SW 1271 (cell line): Measurements from ENCODE around the gene KSR1.
"Not testable (repeated sequence)": the region's sequence is repeated elsewhere in the genome, so short reads cannot be mapped to it uniquely, and the experiment has no call there.

Source experiments
- DNase-seq, 2 experiments: peaks; one replicate each; lab custom pipeline; 2025; lab: John Stamatoyannopoulos, UW

The KSR1 gene

GRCh38 chr17:27426471-27426870, 29.8 kb upstream of the KSR1 start:
- not testable (repeated sequence) for DNase-seq

- not testable (repeated sequence) for DNase-seq
Measured at GRCh38 chr17:27427166-27427862, 28.9 kb upstream of the KSR1 start.

- DNase-seq, result no peak
Measured at GRCh38 chr17:27428781-27429505, 27.3 kb upstream of the KSR1 start.

GRCh38 chr17:27429666-27430382, 26.4 kb upstream of the KSR1 start:
- no peak for DNase-seq

GRCh38 chr17:27430383-27430840, 25.8 kb upstream of the KSR1 start:
- DNase-seq, result no peak

GRCh38 chr17:27430882-27431491, 25.3 kb upstream of the KSR1 start:
- DNase-seq, result peak; percentile 33 to 64

- DNase-seq, result no peak
Measured at GRCh38 chr17:27433521-27433920, 22.7 kb upstream of the KSR1 start.

- not testable (repeated sequence) for DNase-seq
Measured at GRCh38 chr17:27435431-27436070, 20.7 kb upstream of the KSR1 start.

- no peak for DNase-seq
Measured at GRCh38 chr17:27438348-27438998, 17.8 kb upstream of the KSR1 start.

GRCh38 chr17:27439342-27439741, 16.9 kb upstream of the KSR1 start:
- DNase-seq, result no peak

GRCh38 chr17:27442702-27443101, 13.5 kb upstream of the KSR1 start:
- DNase-seq, result no peak

- DNase-seq, result no peak
Measured at GRCh38 chr17:27443491-27443890, 12.8 kb upstream of the KSR1 start.

- DNase-seq, result no peak
Measured at GRCh38 chr17:27445971-27446370, 10.3 kb upstream of the KSR1 start.

GRCh38 chr17:27446569-27447301, 9.5 kb upstream of the KSR1 start:
- DNase-seq, result no peak

- DNase-seq, result not testable (repeated sequence)
Measured at GRCh38 chr17:27448534-27448933, 7.7 kb upstream of the KSR1 start.

- DNase-seq, result no peak
Measured at GRCh38 chr17:27449541-27449940, 6.7 kb upstream of the KSR1 start.

- no peak for DNase-seq
Measured at GRCh38 chr17:27449988-27450387, 6.3 kb upstream of the KSR1 start.

GRCh38 chr17:27450416-27450815, 5.8 kb upstream of the KSR1 start:
- DNase-seq, result no peak

GRCh38 chr17:27451906-27452305, 4.3 kb upstream of the KSR1 start:
- no peak for DNase-seq

- no peak for DNase-seq
Measured at GRCh38 chr17:27452828-27453227, 3.4 kb upstream of the KSR1 start.

- DNase-seq, result no peak
Measured at GRCh38 chr17:27453471-27453870, 2.8 kb upstream of the KSR1 start.
